ENCODE measurements around the gene TMC6.

- TF ChIP-seq CTCF (conservative IDR thresholded peaks at IDR 0.05; ENCODE audit: low read length) (no peak), EZH2phosphoT487 (IDR thresholded peaks at IDR 0.05; ENCODE audit: borderline replicate concordance) (no peak)
Measured at GRCh38 chr17:78140169-78141051, 11.9 kb upstream of the TMC6 start.

Measured in Loucy (cell line).